T1000 (cell line): ENCODE results near the gene EPHB1.

Source experiments
- DNase-seq: peaks from one replicate; lab custom pipeline; 2025; ENCODE audit warnings: mixed read lengths; lab: John Stamatoyannopoulos, UW

Gene EPHB1

DNA sequence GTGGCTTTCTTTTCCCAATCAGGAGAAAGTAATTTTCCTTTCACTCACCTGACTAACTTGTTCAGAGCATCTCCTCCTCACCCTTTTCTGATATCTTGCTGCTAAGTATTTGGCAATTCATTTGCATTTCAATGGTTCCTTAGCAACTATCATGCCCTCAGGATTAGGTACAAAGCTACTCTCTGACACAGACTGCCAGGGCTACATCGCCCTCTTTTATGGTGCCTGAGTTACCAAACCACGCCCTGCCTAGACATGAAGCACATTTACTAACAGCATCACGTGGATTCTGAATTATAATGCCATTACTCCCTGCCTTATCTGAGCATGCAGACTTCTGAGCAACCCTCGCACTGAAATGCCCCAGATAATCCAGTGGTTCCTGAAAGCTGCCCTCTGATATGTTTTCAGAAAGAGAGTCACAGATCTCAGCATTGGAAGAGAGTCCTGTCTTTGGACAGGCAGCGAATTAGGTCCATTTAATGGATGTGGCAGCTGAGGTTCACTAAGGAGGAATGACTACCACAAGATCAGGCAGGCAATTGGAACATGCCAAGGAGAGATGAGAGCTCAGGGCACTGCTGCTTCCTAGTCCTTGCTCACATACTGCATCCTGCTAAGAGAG is 14.5 kb downstream of the EPHB1 start:
- no peak for DNase-seq

DNA sequence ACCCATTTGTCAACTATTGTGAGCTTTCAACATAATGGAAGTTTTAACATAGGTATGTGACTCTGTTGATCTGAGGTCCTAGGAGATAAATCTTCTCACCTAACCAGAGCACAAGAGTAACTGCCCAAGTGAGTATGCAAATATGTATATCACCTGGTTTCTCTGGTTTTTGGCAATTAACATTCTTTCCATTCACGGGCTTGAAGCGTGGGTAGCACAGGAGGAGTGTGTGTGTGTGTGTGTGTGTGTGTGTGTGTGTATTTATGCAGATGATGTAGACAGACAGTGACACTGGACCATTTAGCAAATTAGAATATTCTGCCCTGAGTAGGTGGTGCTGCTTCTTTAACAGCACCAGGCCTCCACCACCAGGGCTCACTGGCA is 15.0 kb downstream of the EPHB1 start:
- DNase-seq = no peak

DNA sequence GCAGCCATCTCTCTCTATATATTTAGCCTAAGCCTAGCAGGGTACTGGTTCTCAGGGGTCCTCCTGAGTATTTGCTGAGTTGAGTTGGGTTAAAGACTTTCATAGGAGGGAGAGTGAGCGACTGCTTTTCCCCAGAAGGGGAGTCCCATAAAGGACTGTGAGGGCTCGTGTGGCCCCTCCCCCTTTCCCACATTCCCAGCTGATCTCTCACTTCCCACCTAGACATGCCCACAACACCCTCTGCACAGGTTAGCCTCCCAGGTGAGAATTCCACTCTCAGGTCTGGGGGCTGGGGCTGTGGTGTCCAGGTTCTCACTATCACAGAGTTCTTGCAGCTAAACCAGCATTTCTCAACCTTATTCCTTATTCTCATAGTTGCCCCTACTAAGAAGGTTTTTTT is 15.8 kb downstream of the EPHB1 start:
- no peak for DNase-seq

DNA sequence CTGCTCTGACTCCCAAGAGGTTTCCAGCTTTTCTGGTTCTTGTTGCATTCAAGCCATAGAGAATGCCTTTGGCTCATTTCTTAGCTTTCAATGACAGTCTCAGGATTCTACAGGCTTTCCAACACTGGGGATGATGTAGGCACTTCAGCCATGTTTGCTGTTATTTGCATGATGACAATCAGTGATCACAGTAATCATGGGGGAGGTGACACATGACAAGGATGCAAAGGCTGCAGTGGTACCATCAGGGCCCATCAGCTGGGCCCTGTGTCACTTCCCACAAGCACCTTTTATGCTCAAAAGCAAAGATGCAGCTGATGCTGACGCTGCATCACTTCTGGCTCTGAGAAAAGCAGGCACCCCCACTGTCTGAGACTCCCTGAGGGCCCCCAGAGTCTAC is 18.6 kb downstream of the EPHB1 start:
- DNase-seq = no peak

DNA sequence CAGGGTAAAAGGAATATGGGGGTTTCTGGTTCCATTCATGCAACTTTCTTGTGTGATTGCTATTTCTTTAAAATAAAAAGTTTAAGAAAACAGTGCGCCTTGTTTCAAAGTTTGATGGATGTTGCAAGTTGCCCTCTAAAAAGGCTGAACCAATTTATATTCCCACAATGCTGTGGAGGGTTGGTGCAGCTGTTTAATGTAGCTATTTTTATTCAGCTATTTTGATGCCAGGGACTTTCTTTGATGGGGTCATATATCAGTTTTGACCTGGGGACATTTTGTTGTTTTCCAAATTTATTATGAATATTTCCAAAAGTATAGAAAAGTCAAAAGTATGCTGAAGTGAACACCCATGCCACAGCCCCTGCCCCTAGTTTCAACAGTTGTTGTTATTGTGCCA is 20.5 kb downstream of the EPHB1 start:
- DNase-seq = no peak

DNA sequence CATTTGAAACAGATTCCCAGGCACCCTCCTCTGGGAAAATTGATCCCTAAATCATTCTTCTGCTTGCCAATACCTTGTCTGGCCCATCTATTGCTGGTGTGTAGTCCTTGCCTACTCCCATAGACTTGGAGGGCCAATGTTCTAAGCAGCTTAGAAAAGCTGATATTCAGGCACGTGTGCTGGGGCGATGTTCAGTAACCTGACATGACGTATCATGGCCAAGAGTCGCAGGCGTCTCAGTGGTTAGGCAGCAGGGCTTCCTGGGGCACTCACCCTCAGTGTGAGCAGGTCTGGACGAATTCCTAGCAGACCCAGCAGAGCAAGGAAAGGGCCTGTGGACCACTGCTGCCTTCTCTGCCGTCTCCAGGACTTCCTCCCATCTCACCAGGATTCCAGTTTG is 21.6 kb downstream of the EPHB1 start:
- no peak for DNase-seq

DNA sequence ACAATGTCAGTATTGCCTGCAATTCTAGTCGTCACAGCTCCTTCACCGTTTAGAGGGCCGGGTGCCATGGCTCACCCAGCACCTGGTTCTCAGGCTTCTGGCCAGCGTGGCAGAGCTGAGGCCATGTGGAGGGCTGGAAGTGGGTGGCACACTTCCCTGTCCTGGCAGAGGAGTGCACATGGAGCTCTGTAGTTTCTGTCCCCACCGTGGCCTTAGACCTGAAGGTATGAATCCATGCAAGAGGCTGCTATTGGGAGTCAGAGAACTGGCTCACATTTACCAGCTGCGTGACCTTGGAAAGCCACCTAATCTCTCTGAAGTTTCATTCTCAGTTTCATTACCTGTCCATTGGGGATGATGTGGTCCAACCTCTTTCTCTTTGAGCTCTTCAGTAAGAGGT is 22.2 kb downstream of the EPHB1 start:
- DNase-seq = no peak

DNA sequence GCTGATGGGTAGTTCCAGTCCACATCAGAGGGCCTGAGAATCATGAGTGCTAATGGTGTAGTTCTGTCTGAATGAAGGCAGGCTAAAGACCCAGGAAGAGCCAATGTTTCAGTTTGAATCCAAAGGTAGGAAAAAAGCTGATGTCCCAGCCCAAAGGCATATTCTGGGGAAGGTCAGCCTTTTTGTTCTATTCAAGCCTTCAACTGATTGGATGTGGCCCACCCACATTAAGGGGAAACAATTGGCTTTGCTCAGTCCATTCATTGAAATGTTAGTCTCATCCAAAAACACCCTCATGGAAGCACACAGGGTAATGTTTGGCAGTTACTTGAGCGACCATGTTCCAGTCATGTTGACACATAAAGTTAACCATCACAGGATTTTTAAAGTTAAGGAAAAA is 25.9 kb downstream of the EPHB1 start:
- DNase-seq = no peak

DNA sequence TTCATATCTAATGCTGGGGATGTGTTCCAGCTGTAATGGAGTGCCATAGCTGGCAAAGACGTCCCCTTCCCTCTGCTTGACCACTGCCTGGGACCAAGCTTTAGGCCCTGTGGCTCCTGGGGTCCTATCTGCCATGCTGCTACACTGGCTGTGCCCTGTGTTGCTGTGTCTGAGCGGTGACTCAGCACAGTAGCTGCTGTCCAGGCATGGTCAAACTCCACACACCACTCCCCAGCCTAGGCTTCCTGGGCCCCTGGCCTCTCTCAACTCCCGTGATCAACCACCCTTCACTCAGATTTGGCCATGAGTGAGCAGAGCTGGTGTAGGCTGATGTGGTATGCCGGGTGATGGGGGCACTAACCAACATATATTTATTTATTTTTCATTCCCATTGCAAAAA is 27.0 kb downstream of the EPHB1 start:
- no peak for DNase-seq

DNA sequence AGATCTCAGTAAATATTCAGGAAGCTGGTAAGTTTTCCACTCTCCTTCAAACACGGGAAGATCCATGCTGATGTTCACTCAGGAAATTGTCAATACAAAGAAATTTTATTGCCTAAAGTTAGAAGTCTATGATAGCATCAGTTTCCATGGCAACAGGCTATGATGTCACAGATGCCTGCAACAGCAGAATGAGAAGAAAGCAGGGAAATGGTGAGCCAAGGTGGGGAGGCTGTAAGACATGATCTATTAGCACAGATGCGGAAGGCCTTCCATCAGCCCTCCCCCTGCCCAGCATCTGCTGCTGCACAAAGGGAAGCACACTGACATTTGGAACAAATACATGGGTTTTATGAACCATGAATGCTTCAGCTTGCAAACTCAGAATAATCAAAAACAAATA is 28.6 kb downstream of the EPHB1 start:
- DNase-seq = no peak

DNA sequence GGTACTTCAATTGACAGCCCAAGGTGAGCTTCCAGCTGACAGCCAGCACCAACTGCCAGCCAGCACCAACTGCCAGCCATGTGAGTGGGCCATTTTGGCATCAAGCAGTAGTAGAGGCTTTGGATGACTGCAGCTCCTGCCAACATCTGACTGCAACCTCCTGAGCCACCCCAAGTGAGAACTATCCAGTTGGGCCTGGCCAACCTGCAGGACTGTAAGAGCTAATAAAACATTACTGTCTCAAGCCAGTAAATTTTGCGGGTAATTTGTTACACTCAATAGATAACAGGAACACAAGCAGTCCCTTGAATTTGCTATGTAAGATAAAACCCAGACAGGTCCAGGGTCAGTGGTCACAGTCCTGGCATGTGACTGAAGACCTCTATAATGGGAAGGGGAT is 29.7 kb downstream of the EPHB1 start:
- no peak for DNase-seq

DNA sequence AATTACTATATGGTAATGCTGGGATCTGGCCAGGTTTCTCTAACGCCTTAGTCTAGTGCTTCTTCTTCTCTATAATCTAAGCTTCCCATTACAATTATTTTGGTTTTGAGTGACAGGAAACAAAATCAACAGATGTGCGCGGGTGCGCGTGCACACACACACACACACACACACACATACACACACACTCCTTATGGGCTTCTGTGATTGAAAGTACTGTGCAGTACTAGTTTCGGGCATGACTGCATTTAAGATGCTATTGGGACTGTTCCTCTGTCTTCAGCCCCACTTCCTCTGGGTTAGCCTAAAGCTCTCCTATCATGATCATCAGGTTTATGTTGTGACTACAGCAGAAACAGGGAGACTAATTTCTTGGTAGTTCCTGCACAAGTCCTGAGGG is 32.2 kb downstream of the EPHB1 start:
- DNase-seq = no peak

DNA sequence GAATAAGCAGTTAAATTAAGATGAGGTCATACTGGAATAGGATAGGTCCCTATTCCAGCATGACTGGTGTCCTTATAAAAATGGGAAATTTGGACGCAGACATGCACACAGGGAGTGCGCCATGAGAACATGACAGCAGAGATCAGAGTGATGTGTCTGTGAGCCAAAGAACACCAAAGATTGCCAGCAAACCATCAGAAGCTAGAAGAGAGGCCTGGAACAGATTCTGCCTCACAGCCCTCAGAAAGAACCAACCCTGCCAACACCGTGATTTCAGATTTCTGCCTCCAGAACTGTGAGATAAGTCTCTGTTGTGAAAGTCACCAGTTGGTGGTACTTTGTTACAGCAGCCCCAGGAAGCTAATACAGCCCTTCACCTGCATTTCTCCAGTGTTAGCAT is 34.7 kb downstream of the EPHB1 start:
- DNase-seq = no peak

DNA sequence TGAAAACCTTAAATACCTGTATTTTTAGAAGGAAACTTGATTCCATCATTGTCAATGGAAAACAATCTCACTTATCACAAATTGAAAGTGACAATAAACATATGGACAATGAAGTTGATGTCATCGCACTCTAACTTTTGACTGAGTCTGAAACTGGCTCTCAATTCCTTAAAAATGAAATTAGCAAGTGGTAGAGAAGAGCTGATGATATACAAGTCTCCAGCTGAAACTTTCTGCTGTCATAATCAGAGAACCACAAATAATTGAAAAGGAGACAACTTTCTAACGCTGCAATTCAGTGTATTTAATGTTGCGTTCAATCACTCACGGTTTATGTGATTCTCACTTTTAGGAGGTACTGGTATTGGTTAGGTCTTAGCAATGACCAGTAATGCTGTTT is 37.5 kb downstream of the EPHB1 start:
- DNase-seq = no peak

DNA sequence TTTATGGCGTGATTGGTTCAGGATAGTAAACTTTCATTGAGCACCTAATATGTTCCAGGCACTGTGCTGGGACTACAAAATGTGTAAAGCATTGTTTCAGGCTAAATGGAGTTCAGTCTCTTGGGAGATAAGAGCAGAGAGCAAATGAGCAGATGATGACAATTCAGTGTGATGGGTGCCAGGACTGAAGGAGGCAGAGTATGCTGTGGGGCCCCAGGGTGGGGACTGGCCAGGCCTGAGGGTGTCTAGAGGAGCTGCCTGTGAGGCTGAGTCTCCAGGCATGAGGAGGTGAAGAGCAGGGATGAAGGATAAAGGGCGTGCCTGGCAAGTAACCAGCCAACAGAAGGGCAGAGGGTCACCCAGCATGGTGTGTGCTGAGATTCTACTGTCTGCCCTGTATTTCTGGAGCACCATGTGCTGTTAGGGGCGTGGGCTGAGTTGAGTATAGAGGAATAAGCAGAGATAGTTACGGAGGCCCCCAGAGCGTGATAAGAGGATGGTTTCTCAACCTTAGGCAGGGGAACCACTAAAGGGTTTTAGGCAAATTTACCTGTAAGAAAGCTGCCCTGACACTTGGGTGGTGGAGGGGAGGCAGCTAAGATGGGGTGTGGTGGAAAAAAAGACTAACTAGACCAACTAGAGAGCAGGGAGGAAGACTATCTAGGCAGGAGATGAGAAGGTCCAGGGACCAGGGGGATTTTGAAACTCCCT is 38.5 kb downstream of the EPHB1 start:
- no peak for DNase-seq

DNA sequence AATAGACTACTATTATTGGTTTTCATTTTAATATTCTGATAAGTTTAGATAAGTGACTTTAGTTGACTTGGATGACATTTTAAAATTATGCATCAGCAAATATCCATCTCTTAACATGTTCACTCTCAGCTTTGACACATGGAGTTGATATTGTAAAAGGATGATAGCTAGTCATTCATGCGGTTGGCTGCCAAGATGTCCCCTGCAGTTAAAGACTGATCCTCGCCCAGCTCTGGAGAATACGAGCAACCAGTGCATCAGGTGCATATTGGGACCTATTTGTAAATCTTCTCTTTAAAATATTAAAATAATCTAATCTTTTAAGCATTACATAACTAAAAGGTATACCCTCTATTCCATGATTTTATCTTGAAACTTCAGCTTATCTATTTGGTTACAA is 41.9 kb downstream of the EPHB1 start:
- DNase-seq = no peak

DNA sequence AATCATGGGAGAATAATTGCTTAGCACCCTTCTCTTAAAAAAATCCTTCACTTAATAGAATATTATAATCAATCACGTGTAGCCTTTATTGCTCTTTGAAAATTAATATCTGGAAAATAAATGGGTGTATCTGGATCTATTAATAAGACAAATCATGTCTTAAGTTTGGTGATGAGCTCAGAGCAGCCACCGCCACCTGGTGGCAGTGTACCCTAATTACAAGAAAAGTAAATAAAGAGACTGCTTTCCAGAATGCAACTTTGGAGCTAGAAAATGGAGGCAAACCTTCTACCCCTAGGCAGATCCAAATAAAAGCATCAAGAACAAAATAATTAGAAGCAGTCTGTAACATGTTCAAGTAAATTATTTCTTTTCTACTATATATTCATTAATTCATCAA is 43.5 kb downstream of the EPHB1 start:
- DNase-seq = no peak

DNA sequence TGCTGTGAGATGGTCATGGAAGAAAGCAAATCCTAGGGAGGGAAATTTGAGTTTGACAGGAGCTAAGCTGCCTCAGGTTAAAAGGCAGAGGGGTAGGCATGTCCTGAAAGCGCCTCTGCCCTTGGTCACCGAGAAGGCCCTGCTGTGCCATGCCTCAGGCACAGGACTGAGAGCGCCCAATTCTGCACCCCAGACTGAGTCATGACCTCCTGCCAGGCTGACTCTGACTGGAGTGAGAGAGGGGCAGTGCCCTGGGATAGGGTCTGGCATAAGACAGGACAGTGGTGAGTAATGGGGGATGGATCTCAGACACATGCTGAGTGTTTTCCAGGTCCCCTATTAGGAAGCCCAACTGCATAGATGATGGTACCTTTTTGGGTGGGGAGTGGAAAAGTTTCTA is 44.4 kb downstream of the EPHB1 start:
- DNase-seq = peak; percentile 39

DNA sequence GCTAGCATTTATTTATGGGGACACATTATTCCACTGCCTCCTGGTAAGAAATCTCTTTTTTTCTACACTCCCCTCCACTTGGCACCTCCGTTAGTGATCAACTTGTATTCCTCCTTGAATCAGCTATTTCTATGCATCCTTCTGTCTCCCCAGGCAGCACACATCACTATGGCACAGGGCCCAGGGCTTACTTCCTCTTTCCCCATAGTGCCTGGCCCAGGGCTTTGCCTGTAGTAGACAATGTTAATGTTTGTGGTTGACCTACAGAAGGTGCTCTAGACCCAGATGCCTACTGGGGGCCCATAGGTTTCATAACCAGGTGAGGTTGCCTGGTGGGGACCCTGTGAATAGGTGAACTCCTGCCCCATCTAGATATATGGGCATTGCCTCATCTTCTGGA is 44.9 kb downstream of the EPHB1 start:
- no peak for DNase-seq

DNA sequence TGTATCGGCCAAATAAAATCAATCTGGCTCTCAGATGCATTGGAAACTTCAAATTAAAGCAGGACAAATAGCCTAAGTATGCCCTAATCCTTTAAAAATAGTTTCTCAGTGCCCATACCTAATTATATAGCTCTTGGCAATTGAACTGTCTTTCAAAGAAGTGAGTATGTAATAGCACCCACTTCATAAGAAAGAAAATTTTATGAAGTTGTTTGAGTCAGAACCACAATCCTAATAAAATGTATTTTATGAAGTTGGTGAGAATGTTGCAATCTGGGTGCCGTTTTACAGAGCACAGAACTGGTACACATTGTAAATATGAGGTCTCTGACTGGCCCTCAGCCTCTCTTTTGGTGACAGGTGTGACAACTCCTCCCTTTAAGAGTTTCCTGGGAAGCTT is 45.4 kb downstream of the EPHB1 start:
- DNase-seq = peak; percentile 22

DNA sequence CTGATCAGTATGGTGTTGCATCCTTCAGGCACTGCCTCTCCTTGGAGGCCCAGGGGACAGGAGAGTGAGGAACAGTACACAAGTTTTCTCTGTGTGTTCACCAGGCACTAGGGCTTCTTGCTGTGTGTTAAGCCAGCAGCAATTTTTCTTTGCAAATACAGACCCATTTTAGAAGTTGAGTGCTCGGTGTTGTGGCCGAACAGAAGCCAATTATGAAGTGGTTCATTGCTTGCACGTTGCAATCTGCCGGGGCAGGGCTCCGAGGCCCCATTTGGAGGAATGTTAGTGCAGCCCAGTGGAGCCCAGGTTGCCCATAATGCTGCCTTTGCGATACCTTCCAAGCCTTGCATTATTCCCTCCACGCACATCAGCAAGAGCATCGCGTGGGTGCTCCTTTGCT is 51.0 kb downstream of the EPHB1 start:
- no peak for DNase-seq

DNA sequence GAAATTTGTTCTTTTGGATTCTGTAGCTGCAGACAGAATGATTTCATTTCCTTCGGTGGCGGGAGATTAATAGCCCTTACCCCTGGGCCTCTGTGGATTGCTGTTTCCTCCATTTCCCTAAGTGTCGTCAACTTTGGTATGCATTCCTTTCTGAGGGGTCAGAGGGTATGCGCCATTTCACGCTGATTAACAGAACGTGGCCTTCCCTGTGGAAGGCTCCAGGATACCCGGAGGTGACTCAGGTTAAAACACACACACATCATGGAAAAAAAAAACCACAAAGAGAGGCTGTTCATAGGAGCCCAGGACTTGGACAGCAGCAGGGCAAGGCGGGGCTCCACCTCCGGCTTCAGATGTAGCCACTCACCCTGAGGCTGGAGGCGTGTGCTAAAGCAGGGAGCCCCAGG is 51.9 kb downstream of the EPHB1 start:
- DNase-seq = peak; percentile 75

DNA sequence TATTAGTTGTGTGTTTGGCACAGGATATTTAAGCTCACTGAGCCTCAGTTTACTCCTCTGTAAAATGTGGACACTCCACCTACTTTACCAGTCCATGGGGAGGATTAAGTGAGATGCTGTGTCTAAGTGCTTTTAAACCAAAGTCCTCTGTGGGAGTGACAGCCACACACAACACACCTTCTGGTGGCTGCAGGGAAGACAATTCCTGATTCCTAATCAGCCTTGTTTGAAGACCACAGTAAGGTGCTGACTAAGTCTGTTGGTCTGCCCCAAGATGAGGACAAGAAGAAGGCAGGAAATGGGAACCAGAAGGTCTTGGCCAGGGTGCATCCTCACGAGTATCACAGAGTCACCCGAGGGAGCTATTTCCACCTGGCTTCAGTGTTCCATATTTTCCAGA is 52.3 kb downstream of the EPHB1 start:
- no peak for DNase-seq

DNA sequence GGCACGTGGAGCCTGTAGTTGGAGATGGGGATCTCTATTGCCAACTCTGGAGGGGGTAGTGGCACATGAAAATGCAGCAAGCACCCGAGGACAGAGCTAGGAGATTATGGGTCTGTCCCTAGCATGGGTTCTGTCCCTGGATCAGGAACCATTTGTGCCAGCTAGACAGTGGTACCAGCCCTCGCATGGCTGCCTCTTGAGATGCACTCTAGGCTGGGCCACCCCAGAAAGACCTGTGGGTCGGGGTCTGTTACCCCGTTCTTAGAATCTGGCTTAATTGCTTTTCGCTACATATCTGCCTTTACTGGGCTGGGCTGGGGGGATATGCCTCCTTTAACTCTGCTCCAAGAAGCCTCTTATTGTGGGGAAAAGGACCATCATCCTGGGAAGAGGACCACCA is 54.5 kb downstream of the EPHB1 start:
- no peak for DNase-seq
